Gastrocnemius medialis (tissue), 4 donors: Measurements from ENCODE around the gene RASL11B.

ENCODE experiments used
- CTCF ChIP-seq, 5 experiments: fragments of 450-650 bp in 3 of 5; fragments of 200-600 bp in 2 of 5; sonication (generic) in 2 of 5; IDR thresholded peaks in 4 of 5; conservative IDR thresholded peaks in 1 of 5; 1 replicate in 4 of 5; 2 replicates in 1 of 5; pipeline ENCODE4 v1.5.1; 2016 to 2019; ENCODE audit warnings: antibody characterized with exemption in 5 of 5, mild to moderate bottlenecking in 3 of 5, moderate library complexity in 3 of 5
- POLR2A ChIP-seq, 2 donors: fragments of 450-650 bp; IDR thresholded peaks; one replicate each; pipeline ENCODE4 v1.6.1; 2017; ENCODE audit warnings: antibody characterized with exemption in 2 of 2, mild to moderate bottlenecking in 2 of 2, moderate library complexity in 2 of 2

- TF ChIP-seq CTCF (IDR thresholded peaks at IDR 0.05 in 4 of 5, conservative IDR thresholded peaks at IDR 0.05 in 1 of 5) = no peak
- TF ChIP-seq POLR2A (IDR thresholded peaks at IDR 0.05) = no peak
These were observed 19.3 kb upstream of the RASL11B start for GRCh38 chr4:52842792-52843191.
